K562 (cell line): ENCODE measurements around the gene EPGN. TPM values are rescaled to one million over a fixed set of nuclear protein-coding genes. Genes with fewer than 3 reads are reported as not detected.

ENCODE experiments used
- ATAC-seq: fragments of 200-7000 bp; cut with Tn5 transposase; 3 replicates; pipeline ENCODE4 v1.9.1; 2020; ENCODE audit warnings: moderate library complexity
- BruUV-seq: library from RNA; stranded (reverse); fragments of 400-500 nt; replicated peaks from 2 replicates; lab custom pipeline; 2021; lab: Mats Ljungman, UMichigan
- CTCF ChIA-PET: fragments of 300-600 bp; formaldehyde crosslinking; extraction: SDS; loops from one replicate; lab custom pipeline; 2021; ENCODE audit warnings: low intra/inter-chr PET ratio; lab: Yijun Ruan, JAX
- POLR2A ChIA-PET: fragments of 300-600, 350-650 bp; sonication (Branson Sonifier 250); formaldehyde crosslinking; extraction: SDS; loops from one replicate; lab custom pipeline; 2021; ENCODE audit warnings: antibody characterized with exemption, inconsistent platforms; lab: Yijun Ruan, JAX
- DNase-seq, 4 experiments: peaks; one replicate each; pipeline versions ENCODE4 v3.0.0 to v3.0.0-alpha.2; 2011 to 2018; ENCODE audit warnings: low spot score in 3 of 4, mixed read lengths in 3 of 4; ENCODE audit errors: extremely low read depth in 1 of 4
- FAIRE-seq: peaks from 2 replicates; lab custom pipeline; 2011; peaks lifted over from hg19 to GRCh38; lab: Jason Lieb, UNC
- H2AFZ ChIP-seq: 2 replicates; pipeline ENCODE4 v1.6.0; 2011; ENCODE audit warnings: low read depth, low read length, control low read depth, inconsistent platforms
- H3K27ac ChIP-seq: fragments of 200-600 bp; 3 replicates; pipeline ENCODE4 v1.8.0; 2011; ENCODE audit warnings: low read depth, mild to moderate bottlenecking, control low read depth, inconsistent platforms, low read length, moderate library complexity, mixed read lengths; ENCODE audit errors: extremely low read depth
- H3K27me3 ChIP-seq, 2 experiments: fragments of 300-600 bp in 1 of 2; 2 replicates in 1 of 2; 3 replicates in 1 of 2; pipeline versions ENCODE4 v1.6.0 to v1.8.0; 2011; ENCODE audit warnings: inconsistent platforms in 2 of 2, low read length in 2 of 2, mild to moderate bottlenecking in 1 of 2, mixed read lengths in 1 of 2, moderate library complexity in 1 of 2; ENCODE audit not compliant: control insufficient read depth in 2 of 2, insufficient read depth in 2 of 2
- H3K36me3 ChIP-seq: fragments of 300-600 bp; 3 replicates; pipeline ENCODE4 v1.8.0; 2011; ENCODE audit warnings: mild to moderate bottlenecking, low read length, inconsistent platforms; ENCODE audit not compliant: control insufficient read depth, insufficient read depth
- H3K4me1 ChIP-seq, 2 experiments: fragments of 200-600 bp in 1 of 2; replicated peaks in 1 of 2; 2 replicates in 1 of 2; 3 replicates in 1 of 2; pipeline versions ENCODE4 v1.5.1 to v1.8.0; 2011; ENCODE audit warnings: inconsistent platforms in 2 of 2, low read length in 2 of 2, mild to moderate bottlenecking in 1 of 2, mixed read lengths in 1 of 2, moderate library complexity in 1 of 2; ENCODE audit not compliant: control insufficient read depth in 2 of 2, insufficient read depth in 2 of 2
- H3K4me2 ChIP-seq: 2 replicates; pipeline ENCODE4 v1.6.1; 2011; ENCODE audit warnings: low read length, control low read depth, inconsistent platforms, mixed read lengths; ENCODE audit not compliant: insufficient read depth
- H3K4me3 ChIP-seq: fragments of 200-600 bp; sonication (generic), shearing (Covaris generic); 2 replicates; pipeline ENCODE4 v1.5.1; 2016; ENCODE audit warnings: control low read depth, inconsistent platforms
- H3K79me2 ChIP-seq: fragments of 200-600 bp; 3 replicates; pipeline ENCODE4 v1.8.0; 2011; ENCODE audit warnings: low read length, inconsistent platforms; ENCODE audit not compliant: control insufficient read depth, insufficient read depth
- H3K9ac ChIP-seq, 2 experiments: 2 replicates each; pipeline versions ENCODE4 v1.6.0 to v1.6.1; 2011; ENCODE audit warnings: low read depth in 2 of 2, low read length in 2 of 2, control low read depth in 1 of 2, inconsistent platforms in 1 of 2, mild to moderate bottlenecking in 1 of 2, mixed read lengths in 1 of 2; ENCODE audit not compliant: insufficient read depth in 1 of 2
- H3K9me1 ChIP-seq: one replicate; pipeline ENCODE4 v1.6.0; 2011; ENCODE audit warnings: inconsistent platforms, mild to moderate bottlenecking, low read length, moderate library complexity; ENCODE audit not compliant: control insufficient read depth, insufficient read depth
- H3K9me3 ChIP-seq: replicated peaks from 2 replicates; pipeline ENCODE4 v1.5.1; 2011; ENCODE audit warnings: low read depth, low read length, inconsistent platforms; ENCODE audit not compliant: control insufficient read depth, insufficient read depth
- H4K20me1 ChIP-seq: replicated peaks from 2 replicates; pipeline ENCODE4 v1.6.1; 2011; ENCODE audit warnings: low read length, inconsistent platforms, mixed read lengths; ENCODE audit not compliant: control insufficient read depth, insufficient read depth
- CREM ChIP-seq: IDR thresholded peaks from 2 replicates; pipeline ENCODE4 v1.6.1; 2014; ENCODE audit warnings: antibody characterized with exemption, low read depth
- ELF1 ChIP-seq: fragments of 200-800 bp; sonication (Bioruptor generic); IDR thresholded peaks from 2 replicates; pipeline ENCODE4 v1.6.1; 2016; ENCODE audit warnings: missing genetic modification characterization, missing compliant biosample characterization
- HDAC1 ChIP-seq, 2 experiments: fragments of 450-650 bp; IDR thresholded peaks; 2 replicates each; pipeline ENCODE4 v1.6.1; 2016 to 2017; ENCODE audit warnings: inconsistent platforms in 1 of 2, mild to moderate bottlenecking in 1 of 2, moderate library complexity in 1 of 2
- KDM1A ChIP-seq, 2 experiments: fragments of 450-650 bp; IDR thresholded peaks; 2 replicates each; pipeline ENCODE4 v1.6.1; 2016; ENCODE audit warnings: mild to moderate bottlenecking in 2 of 2
- NR1H2 ChIP-seq: sonication (generic); formaldehyde crosslinking; IDR thresholded peaks from 2 replicates; pipeline ENCODE4 v1.4.0; 2020; ENCODE audit warnings: mild to moderate bottlenecking, missing genetic modification reagents
- SNIP1 ChIP-seq: fragments of 450-650 bp; IDR thresholded peaks from 2 replicates; pipeline ENCODE4 v1.7.1; 2017; ENCODE audit warnings: low read depth, mild to moderate bottlenecking
- TCF3 ChIP-seq: sonication (generic); formaldehyde crosslinking; IDR thresholded peaks from 2 replicates; pipeline ENCODE4 v1.4.0; 2020; ENCODE audit warnings: mild to moderate bottlenecking, missing genetic modification reagents
- XRCC3 ChIP-seq: fragments of 450-650 bp; IDR thresholded peaks from 2 replicates; pipeline ENCODE4 v1.6.1; 2017; ENCODE audit warnings: mild to moderate bottlenecking, moderate library complexity
- YBX1 ChIP-seq: fragments of 450-650 bp; IDR thresholded peaks from 2 replicates; pipeline ENCODE4 v1.7.1; 2016; ENCODE audit warnings: mild to moderate bottlenecking
- ZNF699 ChIP-seq: fragments of 250-450 bp; sonication (Bioruptor Pico); IDR thresholded peaks from 2 replicates; pipeline ENCODE4 v1.8.0; 2021; ENCODE audit warnings: mild to moderate bottlenecking, moderate library complexity; ENCODE audit not compliant: insufficient replicate concordance
- WGBS: fragments of 100-300 bp; shearing (Covaris generic); methylation state at CpG from one replicate; pipeline ENCODE4 v1.1.6; 2016; ENCODE audit warnings: low coverage, mixed read lengths; ENCODE audit not compliant: insufficient coverage; ENCODE audit errors: missing lambda C conversion rate; 5-methylcytosine and 5-hydroxymethylcytosine counted together
- in situ Hi-C: fragments of 300-500 bp; cut with MboI; formaldehyde crosslinking; loops from 4 replicates; pipeline ENCODE4 v1.15.0; 2018; ENCODE audit warnings: inconsistent platforms, mixed read lengths
- intact Hi-C: fragments of 100-400 bp; cut with micrococcal nuclease; formaldehyde crosslinking; loops from 2 replicates; pipeline ENCODE4 v1.14.2; 2022
- polyA plus RNA-seq, 8 experiments: library from polyadenylated mRNA; depleted of rRNA in 4 of 8; stranded (reverse) in 5 of 8; unstranded in 3 of 8; fragments of >200 nt; fragmentation: Nextera tagmentation in 2 of 8; fragmentation: Illumina TruSeq in 1 of 8; extraction: Ambion mirVana in 2 of 8; extraction: Trizol in 1 of 8; gene quantifications; 2 replicates each; pipeline versions ENCODE4 v1.2.1 to v1.2.3, GENCODE V29; 2011 to 2014; ENCODE audit warnings: inconsistent platforms in 1 of 8, missing spikeins in 1 of 8
- total RNA-seq, 7 experiments: library from RNA; depleted of rRNA in 6 of 7; stranded (reverse); fragments of >200 nt in 6 of 7; fragmentation: Illumina TruSeq in 2 of 7; extraction: Trizol in 2 of 7; gene quantifications; 2 replicates each; pipeline versions ENCODE4 v1.2.1 to v1.2.3, GENCODE V29; 2011 to 2021; ENCODE audit warnings: low replicate concordance in 1 of 7
- TF ChIP-seq, protein P1 (sequence below): IDR thresholded peaks from 3 replicates; pipeline ENCODE4 v1.6.1; 2011; ENCODE audit warnings: borderline replicate concordance, mild to moderate bottlenecking; ENCODE audit not compliant: insufficient read length, insufficient read depth
- TF ChIP-seq, protein P2 (sequence below): sonication (generic); formaldehyde crosslinking; IDR thresholded peaks from 2 replicates; pipeline ENCODE4 v1.8.1; 2023; ENCODE audit warnings: missing genetic modification reagents, mild to moderate bottlenecking, borderline replicate concordance

EPGN gene
- total and polyA plus RNA-seq, 9 of the 15 experiments (the other 6 are each of a cell fraction or from before 2014, with no cell fraction given), result 0.10 to 0.56 TPM; not detected in 7

DNA sequence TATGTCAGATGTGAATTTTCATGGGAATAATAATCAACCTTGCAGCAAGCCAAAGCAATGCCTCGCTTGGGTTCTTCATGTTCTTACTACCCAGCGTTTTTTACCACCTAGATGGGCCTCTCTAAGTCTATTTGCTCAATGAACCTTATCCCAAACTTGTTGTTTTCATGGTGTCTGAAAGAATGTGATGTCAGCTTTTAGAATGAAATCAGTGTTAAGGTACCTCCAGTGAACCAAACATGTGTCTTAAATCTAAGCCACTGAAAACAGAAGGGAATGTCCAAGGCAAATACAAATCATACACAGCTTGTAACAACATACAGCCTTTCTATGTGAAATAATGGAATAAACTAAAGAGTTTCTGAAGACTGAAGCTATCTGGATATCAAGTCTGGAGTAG, 6.7 kb downstream of the EPGN start (continued):
- TF ChIP-seq ELF1 (tag), result no peak
- no peak for TF ChIP-seq ZNF699 (CRISPR knock-in tag)
- no peak for TF ChIP-seq CREM
- no peak for TF ChIP-seq SNIP1
- TF ChIP-seq XRCC3, result no peak

DNA sequence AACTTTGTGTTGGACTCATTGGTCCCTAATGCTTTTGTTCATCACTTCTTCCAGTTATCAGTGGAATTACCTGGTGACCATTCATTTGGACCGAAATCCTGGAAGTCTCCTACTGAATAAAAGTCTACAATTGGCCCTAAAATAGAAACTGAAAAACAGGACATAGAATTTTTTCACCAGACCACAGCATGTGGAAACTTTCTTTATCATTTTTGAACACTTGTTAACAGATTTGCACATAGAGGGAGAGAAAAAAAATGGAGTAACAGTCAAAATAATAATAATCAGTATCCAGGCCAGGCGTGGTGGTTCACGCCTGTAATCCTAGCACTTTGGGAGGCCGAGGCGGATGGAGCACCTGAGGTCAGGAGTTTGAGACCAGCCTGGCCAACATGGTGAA, 7.1 kb downstream of the EPGN start:
- Histone ChIP-seq H3K79me2 (peaks cover 95% of the 10 kb centered on the region), H2AFZ (no peak overlapping the region), H3K4me1 (no peaks in the 10 kb centered on the region; a peak in 1 of 5 replicates), H3K27ac (no peak overlapping the region), H3K4me3 (no peak overlapping the region), H3K27me3 (no peaks in the 10 kb centered on the region), H3K9me1 (no peaks in the 10 kb centered on the region), H3K9ac (no peak overlapping the region), H4K20me1 (no peaks in the 10 kb centered on the region), H3K4me2 (no peak overlapping the region), H3K36me3 (peaks cover 30% of the 10 kb centered on the region; the same call in 2 of the 3 replicates), H3K9me3 (no peaks in the 10 kb centered on the region)
- 79% methylated on average over 5 of the region's 5 CpGs for WGBS
- no peak for FAIRE-seq
- BruUV-seq, result no TSS peak
- in situ Hi-C loops (loop anchor here (10.0 kb wide), 1 partner anchor 219 kb away; no protein-coding TSS in a partner anchor), intact Hi-C loops (no loop called here)
- TF ChIP-seq YBX1, result no peak
- TF ChIP-seq, protein P1, sequence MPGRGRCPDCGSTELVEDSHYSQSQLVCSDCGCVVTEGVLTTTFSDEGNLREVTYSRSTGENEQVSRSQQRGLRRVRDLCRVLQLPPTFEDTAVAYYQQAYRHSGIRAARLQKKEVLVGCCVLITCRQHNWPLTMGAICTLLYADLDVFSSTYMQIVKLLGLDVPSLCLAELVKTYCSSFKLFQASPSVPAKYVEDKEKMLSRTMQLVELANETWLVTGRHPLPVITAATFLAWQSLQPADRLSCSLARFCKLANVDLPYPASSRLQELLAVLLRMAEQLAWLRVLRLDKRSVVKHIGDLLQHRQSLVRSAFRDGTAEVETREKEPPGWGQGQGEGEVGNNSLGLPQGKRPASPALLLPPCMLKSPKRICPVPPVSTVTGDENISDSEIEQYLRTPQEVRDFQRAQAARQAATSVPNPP, result no peak
- TF ChIP-seq HDAC1 (IDR thresholded peaks at IDR 0.05), result no peak
- TF ChIP-seq TCF3, result 0 out of 2 replicates have a peak, but pooled peaks have one; percentile 23
- no peak for TF ChIP-seq KDM1A (IDR thresholded peaks at IDR 0.05)
- TF ChIP-seq, protein P2, sequence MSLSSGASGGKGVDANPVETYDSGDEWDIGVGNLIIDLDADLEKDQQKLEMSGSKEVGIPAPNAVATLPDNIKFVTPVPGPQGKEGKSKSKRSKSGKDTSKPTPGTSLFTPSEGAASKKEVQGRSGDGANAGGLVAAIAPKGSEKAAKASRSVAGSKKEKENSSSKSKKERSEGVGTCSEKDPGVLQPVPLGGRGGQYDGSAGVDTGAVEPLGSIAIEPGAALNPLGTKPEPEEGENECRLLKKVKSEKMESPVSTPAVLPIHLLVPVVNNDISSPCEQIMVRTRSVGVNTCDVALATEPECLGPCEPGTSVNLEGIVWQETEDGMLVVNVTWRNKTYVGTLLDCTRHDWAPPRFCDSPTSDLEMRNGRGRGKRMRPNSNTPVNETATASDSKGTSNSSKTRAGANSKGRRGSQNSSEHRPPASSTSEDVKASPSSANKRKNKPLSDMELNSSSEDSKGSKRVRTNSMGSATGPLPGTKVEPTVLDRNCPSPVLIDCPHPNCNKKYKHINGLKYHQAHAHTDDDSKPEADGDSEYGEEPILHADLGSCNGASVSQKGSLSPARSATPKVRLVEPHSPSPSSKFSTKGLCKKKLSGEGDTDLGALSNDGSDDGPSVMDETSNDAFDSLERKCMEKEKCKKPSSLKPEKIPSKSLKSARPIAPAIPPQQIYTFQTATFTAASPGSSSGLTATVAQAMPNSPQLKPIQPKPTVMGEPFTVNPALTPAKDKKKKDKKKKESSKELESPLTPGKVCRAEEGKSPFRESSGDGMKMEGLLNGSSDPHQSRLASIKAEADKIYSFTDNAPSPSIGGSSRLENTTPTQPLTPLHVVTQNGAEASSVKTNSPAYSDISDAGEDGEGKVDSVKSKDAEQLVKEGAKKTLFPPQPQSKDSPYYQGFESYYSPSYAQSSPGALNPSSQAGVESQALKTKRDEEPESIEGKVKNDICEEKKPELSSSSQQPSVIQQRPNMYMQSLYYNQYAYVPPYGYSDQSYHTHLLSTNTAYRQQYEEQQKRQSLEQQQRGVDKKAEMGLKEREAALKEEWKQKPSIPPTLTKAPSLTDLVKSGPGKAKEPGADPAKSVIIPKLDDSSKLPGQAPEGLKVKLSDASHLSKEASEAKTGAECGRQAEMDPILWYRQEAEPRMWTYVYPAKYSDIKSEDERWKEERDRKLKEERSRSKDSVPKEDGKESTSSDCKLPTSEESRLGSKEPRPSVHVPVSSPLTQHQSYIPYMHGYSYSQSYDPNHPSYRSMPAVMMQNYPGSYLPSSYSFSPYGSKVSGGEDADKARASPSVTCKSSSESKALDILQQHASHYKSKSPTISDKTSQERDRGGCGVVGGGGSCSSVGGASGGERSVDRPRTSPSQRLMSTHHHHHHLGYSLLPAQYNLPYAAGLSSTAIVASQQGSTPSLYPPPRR (CRISPR knock-in tag), result no peak
- no peak for TF ChIP-seq NR1H2 (CRISPR knock-in tag)
- DNase-seq, result no peak
- CTCF ChIA-PET, result no interaction called here
- POLR2A ChIA-PET, result no interaction called here
- ATAC-seq, result no peak
